T-helper 2 cell treated with Interferon-gamma antibody and Interleukin-4, amounts not matched to agents 100 ng/mL and 5 ng/mL, for 36 hours (primary cell): Measurements from ENCODE around the gene MBNL1. TPM values are rescaled to one million over a fixed set of nuclear protein-coding genes. Genes with fewer than 3 reads are reported as not detected.

Experiments used
- intact Hi-C: fragments of 100-400 bp; cut with micrococcal nuclease; formaldehyde crosslinking; loops from one replicate; pipeline ENCODE4 v1.15.1; 2023
- total RNA-seq: library from RNA; stranded (reverse); gene quantifications from 2 replicates; pipeline ENCODE4 v1.2.3, GENCODE V29; 2022

Gene MBNL1
- total RNA-seq, 1 donor from 2014 or later, result 396 TPM

GRCh38 chr3:152513301-152513960 lies 244.7 kb downstream of the MBNL1 start:
- intact Hi-C loops, result no loop called here
